Right atrium auricular region (tissue), 2 donors: Measurements from ENCODE around the gene KCNA10. TPM values are rescaled to one million over a fixed set of nuclear protein-coding genes. Genes with fewer than 3 reads are reported as not detected.
A peak's percentile ranks its signal among the peaks of the same experiment; 100 is the strongest.

Experiments
- DNase-seq: peaks from one replicate; pipeline ENCODE4 v3.0.0-alpha.2; 2019; ENCODE audit warnings: low spot score
- H3K27ac ChIP-seq, 2 donors: fragments of 200-600 bp; sonication (generic); 1 replicate in 1 of 2; 2 replicates in 1 of 2; pipeline ENCODE4 v1.5.1; 2016 to 2019
- H3K27me3 ChIP-seq, 2 donors: fragments of 200-600 bp; sonication (generic); one replicate each; pipeline versions ENCODE4 v1.5.1 to v1.6.0; 2017 to 2019
- H3K36me3 ChIP-seq: fragments of 200-600 bp; sonication (generic); one replicate; pipeline ENCODE4 v1.5.1; 2016
- H3K4me1 ChIP-seq, 2 donors: fragments of 200-600 bp; sonication (generic); one replicate each; pipeline versions ENCODE4 v1.5.1 to v1.6.0; 2017 to 2019
- H3K4me3 ChIP-seq, 2 donors: fragments of 200-600 bp; sonication (generic); 1 replicate in 1 of 2; 2 replicates in 1 of 2; pipeline ENCODE4 v1.5.1; 2017 to 2019; ENCODE audit warnings: mild to moderate bottlenecking in 1 of 2, moderate library complexity in 1 of 2
- H3K9me3 ChIP-seq, 2 donors: fragments of 200-600 bp; sonication (generic); one replicate each; pipeline ENCODE4 v1.5.1; 2019
- CTCF ChIP-seq, 2 donors: fragments of 200-600 bp; sonication (generic); IDR thresholded peaks; one replicate each; pipeline ENCODE4 v1.5.1; 2019; ENCODE audit warnings: antibody characterized with exemption in 2 of 2
- total RNA-seq, 2 donors: library from RNA; depleted of rRNA; stranded (reverse); fragments of >200 nt; gene quantifications; one replicate each; pipeline ENCODE4 v1.1.0, GENCODE V29; 2016

Gene KCNA10
- total RNA-seq, 2 donors from 2014 or later = not detected

- DNase-seq = no peak
Observed at GRCh38 chr1:110529011-110529410, 10.0 kb upstream of the KCNA10 start.

GRCh38 chr1:110526201-110526780 lies 7.3 kb upstream of the KCNA10 start:
- no peak for TF ChIP-seq CTCF (IDR thresholded peaks at IDR 0.05)
- DNase-seq = no peak
- H3K9me3 ChIP-seq = no peaks in the 10 kb centered on the region
- no peak overlapping the region for H3K4me3 ChIP-seq
- H3K36me3 ChIP-seq = no peaks in the 10 kb centered on the region
- no peaks in the 10 kb centered on the region for H3K27me3 ChIP-seq
- no peak overlapping the region for H3K27ac ChIP-seq
- H3K4me1 ChIP-seq = no peaks in the 10 kb centered on the region

More at GRCh38 chr1:110529011-110529410, 10.0 kb upstream of the KCNA10 start:
- no peaks in the 10 kb centered on the region for H3K9me3 ChIP-seq
- no peak for TF ChIP-seq CTCF (IDR thresholded peaks at IDR 0.05)
- no peak overlapping the region for H3K4me3 ChIP-seq
- no peak overlapping the region for H3K27ac ChIP-seq
- H3K36me3 ChIP-seq = no peaks in the 10 kb centered on the region
- H3K27me3 ChIP-seq = no peaks in the 10 kb centered on the region
- H3K4me1 ChIP-seq = no peaks in the 10 kb centered on the region

- Histone ChIP-seq H3K27me3 (no peaks in the 10 kb centered on the region), H3K9me3 (no peaks in the 10 kb centered on the region), H3K36me3 (no peaks in the 10 kb centered on the region), H3K27ac (no peak overlapping the region), H3K4me1 (no peaks in the 10 kb centered on the region), H3K4me3 (no peak overlapping the region)
- TF ChIP-seq CTCF (IDR thresholded peaks at IDR 0.05) = no peak
- no peak for DNase-seq
Observed at GRCh38 chr1:110525249-110525595, 6.2 kb upstream of the KCNA10 start.

GRCh38 chr1:110524311-110525248 lies 5.6 kb upstream of the KCNA10 start:
- no peaks in the 10 kb centered on the region for H3K9me3 ChIP-seq
- H3K4me3 ChIP-seq = no peak overlapping the region
- peak in 1 of 2 donors; percentile 71 for TF ChIP-seq CTCF (IDR thresholded peaks at IDR 0.05)
- no peak for DNase-seq
- H3K4me1 ChIP-seq = no peaks in the 10 kb centered on the region
- no peak overlapping the region for H3K27ac ChIP-seq
- no peaks in the 10 kb centered on the region for H3K27me3 ChIP-seq
- no peaks in the 10 kb centered on the region for H3K36me3 ChIP-seq

GRCh38 chr1:110523011-110523410 lies 4.0 kb upstream of the KCNA10 start:
- Histone ChIP-seq H3K4me3 (no peak overlapping the region), H3K4me1 (no peaks in the 10 kb centered on the region), H3K9me3 (no peaks in the 10 kb centered on the region), H3K27me3 (no peaks in the 10 kb centered on the region), H3K27ac (no peak overlapping the region), H3K36me3 (no peaks in the 10 kb centered on the region)
- TF ChIP-seq CTCF (IDR thresholded peaks at IDR 0.05) = no peak
- DNase-seq = no peak
